Mesendoderm (in vitro differentiated cells): ENCODE data around the gene CTNND2. TPM values are rescaled to one million over a fixed set of nuclear protein-coding genes. Genes with fewer than 3 reads are reported as not detected.

Experiments
- DNase-seq: peaks from one replicate; pipeline ENCODE4 v3.0.0; 2013
- H2AK5ac ChIP-seq: 2 replicates; pipeline ENCODE4 v1.6.1; 2013; ENCODE audit warnings: low read length, inconsistent platforms
- H2BK120ac ChIP-seq: 2 replicates; pipeline ENCODE4 v1.6.1; 2013; ENCODE audit warnings: low read depth, mild to moderate bottlenecking, low read length, moderate library complexity, mixed read lengths
- H2BK15ac ChIP-seq: replicated peaks from 2 replicates; pipeline ENCODE4 v1.6.1; 2013; ENCODE audit warnings: low read depth, mild to moderate bottlenecking, moderate library complexity
- H2BK5ac ChIP-seq: 2 replicates; pipeline ENCODE4 v1.6.1; 2013; ENCODE audit warnings: low read length, inconsistent platforms
- H3K18ac ChIP-seq: 2 replicates; pipeline ENCODE4 v1.6.1; 2013; ENCODE audit warnings: mild to moderate bottlenecking, low read length, mixed read lengths
- H3K23ac ChIP-seq: one replicate; pipeline ENCODE4 v1.6.1; 2013; ENCODE audit warnings: low read length
- H3K27ac ChIP-seq: 2 replicates; pipeline ENCODE4 v1.5.1; 2013; ENCODE audit warnings: low read depth, mild to moderate bottlenecking, inconsistent platforms, low read length, moderate library complexity
- H3K27me3 ChIP-seq: 2 replicates; pipeline ENCODE4 v1.6.1; 2013; ENCODE audit warnings: low read length, control low read depth, mild to moderate bottlenecking, inconsistent platforms; ENCODE audit not compliant: insufficient read depth, poor library complexity
- H3K36me3 ChIP-seq: 2 replicates; pipeline ENCODE4 v1.6.1; 2013; ENCODE audit warnings: low read length, inconsistent platforms; ENCODE audit not compliant: control insufficient read depth, insufficient read depth
- H3K4ac ChIP-seq: one replicate; pipeline ENCODE4 v1.6.1; 2013; ENCODE audit warnings: low read depth, mild to moderate bottlenecking, low read length, moderate library complexity
- H3K4me1 ChIP-seq: 2 replicates; pipeline ENCODE4 v1.6.1; 2013; ENCODE audit warnings: low read depth, low read length, inconsistent platforms; ENCODE audit not compliant: control insufficient read depth
- H3K4me2 ChIP-seq: 2 replicates; pipeline ENCODE4 v1.6.1; 2013; ENCODE audit warnings: low read length
- H3K4me3 ChIP-seq: 2 replicates; pipeline ENCODE4 v1.5.1; 2013; ENCODE audit warnings: mild to moderate bottlenecking, low read length
- H3K56ac ChIP-seq: one replicate; pipeline ENCODE4 v1.6.1; 2013; ENCODE audit warnings: low read length
- H3K79me1 ChIP-seq: 2 replicates; pipeline ENCODE4 v1.6.1; 2013; ENCODE audit warnings: low read length, inconsistent platforms
- H3K79me2 ChIP-seq: 2 replicates; pipeline ENCODE4 v1.6.1; 2013; ENCODE audit warnings: mild to moderate bottlenecking, low read length; ENCODE audit not compliant: control insufficient read depth, insufficient read depth
- H3K9ac ChIP-seq: 2 replicates; pipeline ENCODE4 v1.6.1; 2013; ENCODE audit warnings: low read length, inconsistent platforms
- H4K5ac ChIP-seq: one replicate; pipeline ENCODE4 v1.6.1; 2013; ENCODE audit warnings: low read length
- H4K8ac ChIP-seq: one replicate; pipeline ENCODE4 v1.6.1; 2013; ENCODE audit warnings: low read depth, mild to moderate bottlenecking, control low read depth, low read length, moderate library complexity
- WGBS: extraction: QIAGEN DNeasy Blood & Tissue Kit; methylation state at CpG from one replicate; pipeline ENCODE4 v1.1.7; 2013; ENCODE audit warnings: low lambda C conversion rate, missing lambda C conversion rate; ENCODE audit not compliant: insufficient coverage; ENCODE audit errors: extremely low coverage; 5-methylcytosine and 5-hydroxymethylcytosine counted together
- polyA plus RNA-seq, 2 experiments: library from polyadenylated mRNA; stranded (reverse); fragments of 200-250 nt; gene quantifications; one replicate each; pipeline ENCODE4 v1.2.3, GENCODE V29; 2013

The CTNND2 gene
- 3.9 TPM for polyA plus RNA-seq (2013, experiment 1 of 2)
- 3.1 TPM for polyA plus RNA-seq (2013, experiment 2 of 2)

GRCh38 chr5:11904265-11904906, at the start of gene CTNND2:
TSS of gene CTNND2 (minus strand) at chr5:11904446. CDS start at chr5:11903853, 593 bp downstream.
- no peaks in the 10 kb centered on the region for H3K79me1 ChIP-seq
- no peak within 1 kb of the TSS for H4K5ac ChIP-seq
- H3K36me3 ChIP-seq, result no peaks in the 10 kb centered on the region
- H3K23ac ChIP-seq, result no peak within 1 kb of the TSS
- H2BK5ac ChIP-seq, result no peak within 1 kb of the TSS
- H3K4ac ChIP-seq, result no peak within 1 kb of the TSS
- no peak within 1 kb of the TSS for H2BK15ac ChIP-seq
- H3K9ac ChIP-seq, result peak within 1 kb of the TSS; percentile 66
- no peak within 1 kb of the TSS for H4K8ac ChIP-seq
- WGBS, result no CpG with 5 or more reads among the region's 64 CpGs
- peak within 1 kb of the TSS; percentile 75 for H3K4me2 ChIP-seq
- no peaks in the 10 kb centered on the region for H3K4me1 ChIP-seq
- DNase-seq, result peak; percentile 92
- no peak within 1 kb of the TSS for H3K27ac ChIP-seq
- peaks cover 9% of the 10 kb centered on the region for H3K27me3 ChIP-seq
- peak within 1 kb of the TSS; percentile 45 for H3K4me3 ChIP-seq
- H3K56ac ChIP-seq, result peak within 1 kb of the TSS; percentile 60
- no peak within 1 kb of the TSS for H2AK5ac ChIP-seq
- no peak within 1 kb of the TSS for H2BK120ac ChIP-seq
- H3K79me2 ChIP-seq, result no peaks in the 10 kb centered on the region
- peak within 1 kb of the TSS; percentile 29 for H3K18ac ChIP-seq

- H3K27ac ChIP-seq, result no peak overlapping the region
- H3K4ac ChIP-seq, result no peak overlapping the region
- no peak overlapping the region for H4K8ac ChIP-seq
- no peak overlapping the region for H2BK5ac ChIP-seq
- H3K56ac ChIP-seq, result no peak overlapping the region
- no peak overlapping the region for H3K23ac ChIP-seq
- no peak overlapping the region for H2BK120ac ChIP-seq
- H2AK5ac ChIP-seq, result no peak overlapping the region
- no peaks in the 10 kb centered on the region for H3K79me1 ChIP-seq
- H3K18ac ChIP-seq, result no peak overlapping the region
- H3K36me3 ChIP-seq, result no peaks in the 10 kb centered on the region
- no peak overlapping the region for H3K4me3 ChIP-seq
- DNase-seq, result no peak
- H3K79me2 ChIP-seq, result no peaks in the 10 kb centered on the region
- H2BK15ac ChIP-seq, result no peak overlapping the region
- H3K9ac ChIP-seq, result no peak overlapping the region
- no peaks in the 10 kb centered on the region for H3K4me1 ChIP-seq
- no peaks in the 10 kb centered on the region for H3K27me3 ChIP-seq
- no peak overlapping the region for H4K5ac ChIP-seq
- H3K4me2 ChIP-seq, result no peak overlapping the region
These were observed 42.1 kb upstream of the CTNND2 start for GRCh38 chr5:11946317-11946716.

GRCh38 chr5:11941566-11941965, 37.3 kb upstream of the CTNND2 start:
- no peak overlapping the region for H4K8ac ChIP-seq
- H3K23ac ChIP-seq, result no peak overlapping the region
- no peaks in the 10 kb centered on the region for H3K79me2 ChIP-seq
- H3K27me3 ChIP-seq, result no peaks in the 10 kb centered on the region
- no peak overlapping the region for H4K5ac ChIP-seq
- no peak overlapping the region for H3K9ac ChIP-seq
- H3K79me1 ChIP-seq, result no peaks in the 10 kb centered on the region
- no peak overlapping the region for H3K27ac ChIP-seq
- H2BK5ac ChIP-seq, result no peak overlapping the region
- no peak overlapping the region for H3K4me3 ChIP-seq
- H3K4me2 ChIP-seq, result no peak overlapping the region
- H3K36me3 ChIP-seq, result no peaks in the 10 kb centered on the region
- H3K4ac ChIP-seq, result no peak overlapping the region
- no peak overlapping the region for H2AK5ac ChIP-seq
- H2BK15ac ChIP-seq, result no peak overlapping the region
- no peaks in the 10 kb centered on the region for H3K4me1 ChIP-seq
- no peak for DNase-seq
- no peak overlapping the region for H3K56ac ChIP-seq
- no peak overlapping the region for H3K18ac ChIP-seq
- H2BK120ac ChIP-seq, result no peak overlapping the region

- no peak overlapping the region for H2BK5ac ChIP-seq
- no peak overlapping the region for H3K4ac ChIP-seq
- H3K36me3 ChIP-seq, result no peaks in the 10 kb centered on the region
- H3K18ac ChIP-seq, result no peak overlapping the region
- H2AK5ac ChIP-seq, result no peak overlapping the region
- no peak overlapping the region for H3K9ac ChIP-seq
- H3K79me2 ChIP-seq, result no peaks in the 10 kb centered on the region
- H2BK15ac ChIP-seq, result no peak overlapping the region
- no peak overlapping the region for H3K27ac ChIP-seq
- H3K4me3 ChIP-seq, result no peak overlapping the region
- H3K4me1 ChIP-seq, result no peaks in the 10 kb centered on the region
- no peak overlapping the region for H4K8ac ChIP-seq
- no peak overlapping the region for H2BK120ac ChIP-seq
- no peaks in the 10 kb centered on the region for H3K27me3 ChIP-seq
- no CpG with 5 or more reads among the region's 20 CpGs for WGBS
- H3K79me1 ChIP-seq, result no peaks in the 10 kb centered on the region
- H3K23ac ChIP-seq, result no peak overlapping the region
- H3K4me2 ChIP-seq, result no peak overlapping the region
- no peak overlapping the region for H3K56ac ChIP-seq
- no peak for DNase-seq
- H4K5ac ChIP-seq, result no peak overlapping the region
These were observed 27.4 kb upstream of the CTNND2 start for GRCh38 chr5:11931638-11932037.

- Histone ChIP-seq H2AK5ac (no peak overlapping the region), H3K36me3 (no peaks in the 10 kb centered on the region), H3K4me2 (no peak overlapping the region), H3K79me1 (no peaks in the 10 kb centered on the region), H2BK15ac (no peak overlapping the region), H3K18ac (no peak overlapping the region), H3K56ac (no peak overlapping the region), H3K27me3 (no peaks in the 10 kb centered on the region), H2BK5ac (no peak overlapping the region), H3K27ac (no peak overlapping the region), H3K4me3 (no peak overlapping the region), H2BK120ac (no peak overlapping the region), H3K4me1 (no peaks in the 10 kb centered on the region), H4K8ac (no peak overlapping the region), H3K4ac (no peak overlapping the region), H3K23ac (no peak overlapping the region), H3K79me2 (no peaks in the 10 kb centered on the region), H4K5ac (no peak overlapping the region), H3K9ac (no peak overlapping the region)
- WGBS, result no CpG with 5 or more reads among the region's 4 CpGs
- no peak for DNase-seq
These were observed 24.7 kb upstream of the CTNND2 start for GRCh38 chr5:11928909-11929308.

- Histone ChIP-seq H3K9ac (no peak overlapping the region), H3K27ac (no peak overlapping the region), H3K79me2 (no peaks in the 10 kb centered on the region), H2BK5ac (no peak overlapping the region), H3K56ac (no peak overlapping the region), H3K36me3 (no peaks in the 10 kb centered on the region), H3K4ac (no peak overlapping the region), H3K79me1 (no peaks in the 10 kb centered on the region), H4K5ac (no peak overlapping the region), H2AK5ac (no peak overlapping the region), H2BK15ac (no peak overlapping the region), H3K4me1 (no peaks in the 10 kb centered on the region), H3K27me3 (no peaks in the 10 kb centered on the region), H3K23ac (no peak overlapping the region), H2BK120ac (no peak overlapping the region), H3K4me2 (no peak overlapping the region), H4K8ac (no peak overlapping the region), H3K4me3 (no peak overlapping the region), H3K18ac (no peak overlapping the region)
- no CpG with 5 or more reads among the region's 1 CpG for WGBS
- no peak for DNase-seq
These were observed 21.5 kb upstream of the CTNND2 start for GRCh38 chr5:11925701-11926100.
